Nephron (organoid): ENCODE measurements around the gene MED13.
"Not testable (repeated sequence)": the region's sequence is repeated elsewhere in the genome, so short reads cannot be mapped to it uniquely, and the experiment has no call there.

ENCODE experiments used
- H3K27ac Mint-ChIP-seq, 3 experiments: 2 replicates each; pipeline ENCODE4 v1.8.0; 2020; ENCODE audit warnings: mixed read lengths in 3 of 3, mild to moderate bottlenecking in 2 of 3, moderate library complexity in 1 of 3
- H3K27me3 Mint-ChIP-seq: 2 replicates; pipeline ENCODE4 v1.8.0; 2021; ENCODE audit warnings: low read depth, mild to moderate bottlenecking, moderate library complexity, mixed read lengths
- H3K36me3 Mint-ChIP-seq: 2 replicates; pipeline ENCODE4 v1.8.0; 2020; ENCODE audit warnings: low read depth, mixed read lengths
- H3K4me1 Mint-ChIP-seq: 2 replicates; pipeline ENCODE4 v1.8.0; 2020; ENCODE audit warnings: mixed read lengths
- H3K4me3 Mint-ChIP-seq, 3 experiments: 2 replicates each; pipeline ENCODE4 v1.8.0; 2020; ENCODE audit warnings: mild to moderate bottlenecking in 3 of 3, mixed read lengths in 3 of 3, moderate library complexity in 2 of 3
- H3K9me3 Mint-ChIP-seq: 2 replicates; pipeline ENCODE4 v1.8.0; 2020; ENCODE audit warnings: mixed read lengths
- TF ChIP-seq, protein P1 (sequence below), 3 experiments: fragments of 200-600 bp; sonication (generic); IDR thresholded peaks; one replicate each; pipeline ENCODE4 v1.5.0; 2021; ENCODE audit warnings: antibody characterized with exemption in 3 of 3; ENCODE audit not compliant: unreplicated experiment in 3 of 3

Gene MED13

DNA sequence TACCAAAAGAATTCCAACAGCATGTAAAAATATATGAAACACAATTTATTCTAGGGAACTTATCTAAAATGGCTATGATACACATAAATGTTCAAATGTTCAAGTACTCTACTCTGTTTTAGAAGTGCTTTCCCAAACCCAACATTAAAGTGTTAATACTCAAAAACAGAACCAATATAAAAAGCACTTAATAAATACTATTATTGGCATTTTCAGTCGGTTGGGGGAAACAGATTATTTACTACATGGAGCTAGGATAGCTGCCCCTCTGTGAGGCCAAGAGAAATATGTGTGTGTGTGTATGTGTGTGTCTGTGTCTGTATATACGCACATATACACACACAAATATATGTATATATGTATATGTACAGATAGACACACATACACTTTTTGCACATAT, 169.7 kb downstream of the MED13 start:
- Mint-ChIP-seq H3K27ac (no peak overlapping the region), H3K36me3 (peaks cover 38% of the 10 kb centered on the region), H3K4me3 (no peak overlapping the region), H3K4me1 (no peaks in the 10 kb centered on the region), H3K27me3 (no peaks in the 10 kb centered on the region), H3K9me3 (no peaks in the 10 kb centered on the region)
- TF ChIP-seq, protein P1, sequence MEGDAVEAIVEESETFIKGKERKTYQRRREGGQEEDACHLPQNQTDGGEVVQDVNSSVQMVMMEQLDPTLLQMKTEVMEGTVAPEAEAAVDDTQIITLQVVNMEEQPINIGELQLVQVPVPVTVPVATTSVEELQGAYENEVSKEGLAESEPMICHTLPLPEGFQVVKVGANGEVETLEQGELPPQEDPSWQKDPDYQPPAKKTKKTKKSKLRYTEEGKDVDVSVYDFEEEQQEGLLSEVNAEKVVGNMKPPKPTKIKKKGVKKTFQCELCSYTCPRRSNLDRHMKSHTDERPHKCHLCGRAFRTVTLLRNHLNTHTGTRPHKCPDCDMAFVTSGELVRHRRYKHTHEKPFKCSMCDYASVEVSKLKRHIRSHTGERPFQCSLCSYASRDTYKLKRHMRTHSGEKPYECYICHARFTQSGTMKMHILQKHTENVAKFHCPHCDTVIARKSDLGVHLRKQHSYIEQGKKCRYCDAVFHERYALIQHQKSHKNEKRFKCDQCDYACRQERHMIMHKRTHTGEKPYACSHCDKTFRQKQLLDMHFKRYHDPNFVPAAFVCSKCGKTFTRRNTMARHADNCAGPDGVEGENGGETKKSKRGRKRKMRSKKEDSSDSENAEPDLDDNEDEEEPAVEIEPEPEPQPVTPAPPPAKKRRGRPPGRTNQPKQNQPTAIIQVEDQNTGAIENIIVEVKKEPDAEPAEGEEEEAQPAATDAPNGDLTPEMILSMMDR (IDR thresholded peaks at IDR 0.05; ENCODE audit: unreplicated experiment in 3 of 3) = no peak

DNA sequence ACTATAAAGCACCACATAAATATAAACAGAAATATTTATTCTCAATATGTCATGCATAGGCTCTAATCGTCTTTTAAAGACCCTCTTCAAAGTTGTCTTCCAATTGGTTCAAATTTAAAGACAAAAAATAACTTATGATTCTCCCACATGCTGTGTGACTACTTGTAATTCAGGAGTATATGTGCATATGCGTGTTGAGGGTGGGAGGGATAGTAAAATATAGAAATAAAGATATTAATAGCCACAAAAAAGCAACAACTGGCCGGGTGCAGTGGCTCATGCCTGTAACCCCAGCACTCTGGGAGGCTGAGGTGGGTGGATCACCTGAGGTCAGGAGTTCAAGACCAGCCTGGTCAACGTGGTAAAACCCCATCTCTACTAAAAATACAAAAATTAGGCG, 170.8 kb downstream of the MED13 start:
- not testable (repeated sequence) for H3K4me1 Mint-ChIP-seq, H3K27me3 Mint-ChIP-seq, H3K4me3 Mint-ChIP-seq, H3K9me3 Mint-ChIP-seq, H3K27ac Mint-ChIP-seq
- peaks cover 35% of the 10 kb centered on the region for H3K36me3 Mint-ChIP-seq
